Mesenchymal stem cell (in vitro differentiated cells and primary cell): ENCODE measurements around the gene IRAK1BP1. TPM values are rescaled to one million over a fixed set of nuclear protein-coding genes. Genes with fewer than 3 reads are reported as not detected.

Experiments used
- DNase-seq: peaks from one replicate; pipeline ENCODE4 v3.0.0-alpha.2; 2013
- H2AFZ ChIP-seq: one replicate; pipeline ENCODE4 v1.6.1; 2013; ENCODE audit warnings: low read depth, mild to moderate bottlenecking, control low read depth, inconsistent platforms, low read length, moderate library complexity
- H2AK5ac ChIP-seq: 2 replicates; pipeline ENCODE4 v1.6.1; 2013; ENCODE audit warnings: low read length, moderate library complexity, mild to moderate bottlenecking, inconsistent platforms; ENCODE audit not compliant: severe bottlenecking
- H2BK120ac ChIP-seq: one replicate; pipeline ENCODE4 v1.6.1; 2013; ENCODE audit warnings: low read depth, mild to moderate bottlenecking, inconsistent platforms, low read length, moderate library complexity
- H2BK12ac ChIP-seq, 2 experiments: one replicate each; pipeline ENCODE4 v1.6.1; 2013; ENCODE audit warnings: inconsistent platforms in 2 of 2, low read length in 2 of 2, mild to moderate bottlenecking in 2 of 2, moderate library complexity in 2 of 2, control low read depth in 1 of 2
- H2BK15ac ChIP-seq: one replicate; pipeline ENCODE4 v1.6.1; 2013; ENCODE audit warnings: mild to moderate bottlenecking, low read depth, inconsistent platforms; ENCODE audit not compliant: poor library complexity, severe bottlenecking
- H2BK5ac ChIP-seq: 2 replicates; pipeline ENCODE4 v1.6.1; 2013; ENCODE audit warnings: low read depth, mild to moderate bottlenecking, low read length, control low read depth, inconsistent platforms; ENCODE audit not compliant: poor library complexity, severe bottlenecking
- H3K14ac ChIP-seq, 2 experiments: one replicate each; pipeline ENCODE4 v1.6.1; 2013; ENCODE audit warnings: inconsistent platforms in 2 of 2, low read length in 2 of 2, control low read depth in 1 of 2, mild to moderate bottlenecking in 1 of 2, moderate library complexity in 1 of 2
- H3K18ac ChIP-seq, 2 experiments: one replicate each; pipeline ENCODE4 v1.6.1; 2013; ENCODE audit warnings: inconsistent platforms in 2 of 2, low read length in 2 of 2, control low read depth in 1 of 2, low read depth in 1 of 2, mild to moderate bottlenecking in 1 of 2
- H3K23ac ChIP-seq, 2 experiments: one replicate each; pipeline ENCODE4 v1.6.1; 2013; ENCODE audit warnings: inconsistent platforms in 2 of 2, low read length in 2 of 2, mild to moderate bottlenecking in 2 of 2, moderate library complexity in 2 of 2, control low read depth in 1 of 2
- H3K27ac ChIP-seq: 2 replicates; pipeline ENCODE4 v1.5.1; 2013; ENCODE audit warnings: mild to moderate bottlenecking, moderate library complexity, low read length, control low read depth, inconsistent platforms; ENCODE audit not compliant: poor library complexity, severe bottlenecking
- H3K27me3 ChIP-seq, 2 experiments: 2 replicates each; pipeline versions ENCODE4 v1.6.1 to v1.7.0; 2013; ENCODE audit warnings: low read length in 2 of 2, mild to moderate bottlenecking in 2 of 2, moderate library complexity in 2 of 2, control low read depth in 1 of 2, inconsistent platforms in 1 of 2; ENCODE audit not compliant: control insufficient read depth in 1 of 2, insufficient read depth in 1 of 2
- H3K36me3 ChIP-seq, 2 experiments: 2 replicates each; pipeline versions ENCODE4 v1.6.1 to v1.7.0; 2013; ENCODE audit warnings: low read length in 2 of 2, control low read depth in 1 of 2, inconsistent platforms in 1 of 2, low read depth in 1 of 2, mild to moderate bottlenecking in 1 of 2; ENCODE audit not compliant: insufficient read depth in 2 of 2, control insufficient read depth in 1 of 2
- H3K4ac ChIP-seq, 2 experiments: one replicate each; pipeline ENCODE4 v1.6.1; 2013; ENCODE audit warnings: inconsistent platforms in 2 of 2, low read length in 2 of 2, mild to moderate bottlenecking in 2 of 2, moderate library complexity in 2 of 2, control low read depth in 1 of 2, low read depth in 1 of 2
- H3K4me1 ChIP-seq: 2 replicates; pipeline ENCODE4 v1.6.1; 2013; ENCODE audit warnings: low read depth, low read length, control low read depth; ENCODE audit not compliant: control insufficient read depth, insufficient read depth
- H3K4me2 ChIP-seq: 2 replicates; pipeline ENCODE4 v1.6.1; 2013; ENCODE audit warnings: low read length, mild to moderate bottlenecking, inconsistent platforms; ENCODE audit not compliant: poor library complexity, severe bottlenecking
- H3K4me3 ChIP-seq, 2 experiments: 2 replicates each; pipeline versions ENCODE4 v1.5.1 to v1.7.0; 2013; ENCODE audit warnings: low read length in 2 of 2, mild to moderate bottlenecking in 2 of 2, control low read depth in 1 of 2, low read depth in 1 of 2; ENCODE audit not compliant: insufficient read depth in 1 of 2
- H3K79me1 ChIP-seq: replicated peaks from 2 replicates; pipeline ENCODE4 v1.6.1; 2013; ENCODE audit warnings: mild to moderate bottlenecking, control low read depth, low read length, inconsistent platforms; ENCODE audit not compliant: poor library complexity, severe bottlenecking
- H3K9ac ChIP-seq: 2 replicates; pipeline ENCODE4 v1.7.0; 2013; ENCODE audit warnings: mild to moderate bottlenecking, low read length, moderate library complexity
- H3K9me3 ChIP-seq: 2 replicates; pipeline ENCODE4 v1.7.0; 2013; ENCODE audit warnings: mild to moderate bottlenecking, low read length; ENCODE audit not compliant: control insufficient read depth
- H4K8ac ChIP-seq: one replicate; pipeline ENCODE4 v1.6.1; 2013; ENCODE audit warnings: inconsistent platforms, mild to moderate bottlenecking, low read length, moderate library complexity
- H4K91ac ChIP-seq: one replicate; pipeline ENCODE4 v1.6.1; 2013; ENCODE audit warnings: mild to moderate bottlenecking, low read length, inconsistent platforms
- WGBS: methylation state at CpG from one replicate; pipeline ENCODE4 v1.1.7; 2013; ENCODE audit warnings: mixed read lengths; 5-methylcytosine and 5-hydroxymethylcytosine counted together
- polyA plus RNA-seq, 2 experiments: library from polyadenylated mRNA; stranded (reverse); fragments of 200-250 nt; gene quantifications; one replicate each; pipeline ENCODE4 v1.2.3, GENCODE V29; 2013

The IRAK1BP1 gene, protein sequence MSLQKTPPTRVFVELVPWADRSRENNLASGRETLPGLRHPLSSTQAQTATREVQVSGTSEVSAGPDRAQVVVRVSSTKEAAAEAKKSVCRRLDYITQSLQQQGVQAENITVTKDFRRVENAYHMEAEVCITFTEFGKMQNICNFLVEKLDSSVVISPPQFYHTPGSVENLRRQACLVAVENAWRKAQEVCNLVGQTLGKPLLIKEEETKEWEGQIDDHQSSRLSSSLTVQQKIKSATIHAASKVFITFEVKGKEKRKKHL
- polyA plus RNA-seq (2013, experiment 1 of 2): 1.3 TPM
- 1.5 TPM for polyA plus RNA-seq (2013, experiment 2 of 2)

DNA sequence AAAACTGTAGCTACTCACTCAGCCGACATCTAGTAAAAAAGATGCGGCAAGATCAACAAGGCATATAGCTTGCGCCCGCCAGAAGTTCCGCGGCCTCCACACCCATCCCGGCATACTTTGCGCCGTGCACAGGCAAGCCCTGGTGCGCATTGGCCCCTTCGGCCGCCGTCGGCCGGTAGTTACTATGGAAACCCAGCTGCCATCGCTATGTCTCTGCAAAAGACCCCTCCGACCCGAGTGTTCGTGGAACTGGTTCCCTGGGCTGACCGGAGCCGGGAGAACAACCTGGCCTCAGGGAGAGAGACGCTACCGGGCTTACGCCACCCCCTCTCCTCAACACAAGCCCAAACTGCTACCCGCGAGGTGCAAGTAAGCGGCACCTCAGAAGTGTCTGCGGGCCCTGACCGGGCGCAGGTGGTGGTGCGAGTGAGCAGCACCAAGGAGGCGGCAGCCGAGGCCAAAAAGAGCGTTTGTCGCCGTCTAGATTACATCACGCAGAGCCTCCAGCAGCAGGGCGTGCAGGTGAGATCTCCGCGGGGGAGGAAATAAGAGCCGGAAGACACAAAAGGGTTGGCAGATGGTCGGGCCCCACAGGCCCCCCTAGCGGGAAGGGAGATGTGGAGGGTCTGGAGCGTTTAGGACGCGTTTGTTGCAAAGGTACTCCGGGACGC lies at the start of gene IRAK1BP1:
IRAK1BP1 (plus strand) TSS at position 182 of the 671 bp plus-strand sequence; CDS start at position 208, 26 bp downstream.
- peak within 1 kb of the TSS; percentile 69 for H2BK15ac ChIP-seq
- H3K36me3 ChIP-seq: no peaks in the 10 kb centered on the region
- H2AK5ac ChIP-seq: no peak within 1 kb of the TSS
- peak within 1 kb of the TSS; percentile 80 for H3K4me2 ChIP-seq
- H4K8ac ChIP-seq: peak within 1 kb of the TSS; percentile 59
- peak within 1 kb of the TSS; percentile 99 for H2AFZ ChIP-seq
- H3K4me1 ChIP-seq: no peaks in the 10 kb centered on the region
- peak; percentile 79 for DNase-seq
- H3K27me3 ChIP-seq: no peaks in the 10 kb centered on the region
- peak within 1 kb of the TSS; percentile 95 to 100 for H3K4me3 ChIP-seq
- H3K23ac ChIP-seq: peak within 1 kb of the TSS in 1 of 2 experiments; percentile 60
- peaks cover 11% of the 10 kb centered on the region for H3K79me1 ChIP-seq
- H3K4ac ChIP-seq: peak within 1 kb of the TSS; percentile 43 to 64
- H3K18ac ChIP-seq: peak within 1 kb of the TSS; percentile 54 to 96
- H3K14ac ChIP-seq: peak within 1 kb of the TSS in 1 of 2 experiments; percentile 53
- H3K27ac ChIP-seq: peak within 1 kb of the TSS; percentile 11
- no peak within 1 kb of the TSS for H2BK12ac ChIP-seq
- no peak within 1 kb of the TSS for H2BK5ac ChIP-seq
- H2BK120ac ChIP-seq: peak within 1 kb of the TSS; percentile 85
- peak within 1 kb of the TSS; percentile 97 for H3K9ac ChIP-seq
- under 1% methylated on average over 48 of the region's 48 CpGs for WGBS
- H4K91ac ChIP-seq: peak within 1 kb of the TSS; percentile 86
- H3K9me3 ChIP-seq: no peaks in the 10 kb centered on the region

DNA sequence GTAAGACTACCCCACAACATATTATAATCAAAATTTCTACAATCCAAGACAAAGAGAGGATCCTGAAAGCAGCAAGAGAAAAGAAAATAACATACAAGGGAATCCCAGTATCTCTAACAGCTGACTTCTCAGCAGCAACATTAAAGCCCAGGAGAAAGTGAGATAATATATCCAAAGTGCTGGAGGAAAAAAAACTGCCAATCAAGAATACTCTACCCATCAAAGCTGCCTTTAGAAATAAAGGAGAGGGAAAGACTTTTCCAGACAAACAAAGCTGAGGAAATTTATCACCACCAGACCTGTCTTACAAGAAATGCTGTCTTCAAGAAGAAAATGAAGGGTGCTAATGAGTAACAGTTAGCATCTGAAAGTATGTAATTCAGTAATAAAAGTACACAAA lies 43.3 kb upstream of the IRAK1BP1 start:
- Histone ChIP-seq H3K36me3 (no peaks in the 10 kb centered on the region), H3K27me3 (no peaks in the 10 kb centered on the region), H3K4me1 (no peaks in the 10 kb centered on the region), H3K4ac (no peak overlapping the region), H3K18ac (no peak overlapping the region), H3K4me3 (no peak overlapping the region), H2BK12ac (no peak overlapping the region), H2AK5ac (no peak overlapping the region), H3K27ac (no peak overlapping the region), H3K9me3 (peaks cover 8% of the 10 kb centered on the region), H3K9ac (no peak overlapping the region), H2BK15ac (no peak overlapping the region), H4K8ac (no peak overlapping the region), H4K91ac (no peak overlapping the region), H3K4me2 (no peak overlapping the region), H2BK5ac (no peak overlapping the region), H3K79me1 (no peaks in the 10 kb centered on the region), H2AFZ (no peak overlapping the region), H3K14ac (no peak overlapping the region), H3K23ac (no peak overlapping the region), H2BK120ac (no peak overlapping the region)
- DNase-seq: no peak

DNA sequence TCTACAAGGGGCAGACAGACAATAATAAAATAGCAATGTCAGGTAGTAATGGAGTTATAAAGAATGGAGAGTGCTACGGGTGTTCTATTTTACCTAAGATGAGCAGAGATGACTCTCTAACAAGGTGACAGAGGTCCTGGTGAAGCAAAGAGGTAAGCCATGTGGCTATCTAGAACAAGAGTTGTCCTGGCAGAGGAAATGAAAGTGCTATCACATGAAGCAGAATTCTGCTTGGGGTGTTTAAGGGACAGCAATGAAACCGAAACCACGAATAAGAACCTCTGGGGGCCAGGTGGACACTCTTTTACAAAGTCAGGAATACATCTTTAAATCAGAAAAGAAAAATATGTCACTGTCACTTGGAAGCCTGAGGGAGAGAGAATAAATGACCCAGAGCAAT lies 37.9 kb upstream of the IRAK1BP1 start:
- Histone ChIP-seq H3K4ac (no peak overlapping the region), H2BK15ac (no peak overlapping the region), H2BK5ac (no peak overlapping the region), H2BK12ac (no peak overlapping the region), H3K27ac (no peak overlapping the region), H3K4me2 (no peak overlapping the region), H4K8ac (no peak overlapping the region), H3K18ac (no peak overlapping the region), H3K23ac (no peak overlapping the region), H4K91ac (no peak overlapping the region), H2AK5ac (no peak overlapping the region), H3K9me3 (no peaks in the 10 kb centered on the region), H3K79me1 (no peaks in the 10 kb centered on the region), H3K27me3 (no peaks in the 10 kb centered on the region), H3K9ac (no peak overlapping the region), H2BK120ac (no peak overlapping the region), H3K4me3 (no peak overlapping the region), H3K36me3 (no peaks in the 10 kb centered on the region), H3K4me1 (no peaks in the 10 kb centered on the region), H3K14ac (no peak overlapping the region), H2AFZ (no peak overlapping the region)
- DNase-seq: no peak
- WGBS: 69% methylated on average over 1 of the region's 3 CpGs

DNA sequence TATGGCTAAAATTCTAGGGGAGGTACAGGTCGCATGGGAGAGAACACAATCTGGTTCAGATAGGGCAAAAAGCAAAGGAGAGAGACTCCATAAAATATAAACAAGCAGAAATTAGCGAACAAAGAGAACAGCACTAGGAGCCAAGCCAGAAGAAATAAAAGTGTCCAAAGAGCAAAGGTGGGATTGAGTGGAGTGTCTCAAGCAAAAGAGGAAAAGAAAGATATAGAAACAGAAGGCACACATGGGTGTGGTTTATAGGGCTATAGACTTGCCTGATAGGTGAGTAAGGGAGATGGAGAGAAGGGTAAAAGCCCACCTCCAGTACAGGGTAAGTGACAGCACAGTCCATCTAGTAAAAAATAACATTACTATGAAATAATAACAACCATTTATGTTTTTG lies 36.5 kb upstream of the IRAK1BP1 start:
- Histone ChIP-seq H3K36me3 (no peaks in the 10 kb centered on the region), H3K27me3 (no peaks in the 10 kb centered on the region), H3K9ac (no peak overlapping the region), H3K9me3 (no peaks in the 10 kb centered on the region), H2AFZ (no peak overlapping the region), H3K18ac (no peak overlapping the region), H3K79me1 (no peaks in the 10 kb centered on the region), H3K14ac (no peak overlapping the region), H2BK120ac (no peak overlapping the region), H4K91ac (no peak overlapping the region), H3K4ac (no peak overlapping the region), H2BK5ac (no peak overlapping the region), H4K8ac (no peak overlapping the region), H2BK12ac (no peak overlapping the region), H2AK5ac (no peak overlapping the region), H2BK15ac (no peak overlapping the region), H3K23ac (no peak overlapping the region), H3K27ac (no peak overlapping the region), H3K4me2 (no peak overlapping the region), H3K4me3 (no peak overlapping the region), H3K4me1 (no peaks in the 10 kb centered on the region)
- WGBS: 93% methylated on average over 2 of the region's 2 CpGs
- no peak for DNase-seq
